Ovary (tissue), 3 donors: ENCODE measurements around the gene ZNF311.

Experiments used
- POLR2A ChIP-seq: fragments of 450-650 bp; IDR thresholded peaks from one replicate; pipeline ENCODE4 v1.6.1; 2017; ENCODE audit warnings: antibody characterized with exemption, mild to moderate bottlenecking, moderate library complexity
- TF ChIP-seq, protein P1 (sequence below), 3 donors: fragments of 450-650 bp in 2 of 3; fragments of 200-600 bp in 1 of 3; IDR thresholded peaks; one replicate each; pipeline versions ENCODE4 v1.5.1 to v1.8.0; 2016 to 2022; ENCODE audit warnings: antibody characterized with exemption in 3 of 3, mild to moderate bottlenecking in 1 of 3
- donor health status: DM: no; HTN: no; CAD: no.

DNA sequence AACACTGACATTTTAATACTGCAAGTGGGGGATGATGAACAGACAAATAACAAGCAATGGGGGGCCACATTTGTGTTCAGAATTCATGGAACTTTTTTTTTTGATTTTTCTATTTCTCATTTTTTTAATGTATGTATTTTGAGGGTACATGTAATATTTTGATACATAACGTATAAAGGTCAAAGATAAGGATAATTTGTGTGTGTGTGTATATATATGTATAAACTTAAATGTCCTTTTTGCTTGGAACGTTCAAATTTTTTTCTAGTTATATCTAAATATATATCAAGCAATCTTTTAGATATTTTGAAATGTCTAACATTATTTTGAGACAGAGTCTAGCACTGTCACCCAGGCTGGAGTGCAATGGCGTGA is 12.3 kb upstream of the ZNF311 start:
- TF ChIP-seq, protein P1, sequence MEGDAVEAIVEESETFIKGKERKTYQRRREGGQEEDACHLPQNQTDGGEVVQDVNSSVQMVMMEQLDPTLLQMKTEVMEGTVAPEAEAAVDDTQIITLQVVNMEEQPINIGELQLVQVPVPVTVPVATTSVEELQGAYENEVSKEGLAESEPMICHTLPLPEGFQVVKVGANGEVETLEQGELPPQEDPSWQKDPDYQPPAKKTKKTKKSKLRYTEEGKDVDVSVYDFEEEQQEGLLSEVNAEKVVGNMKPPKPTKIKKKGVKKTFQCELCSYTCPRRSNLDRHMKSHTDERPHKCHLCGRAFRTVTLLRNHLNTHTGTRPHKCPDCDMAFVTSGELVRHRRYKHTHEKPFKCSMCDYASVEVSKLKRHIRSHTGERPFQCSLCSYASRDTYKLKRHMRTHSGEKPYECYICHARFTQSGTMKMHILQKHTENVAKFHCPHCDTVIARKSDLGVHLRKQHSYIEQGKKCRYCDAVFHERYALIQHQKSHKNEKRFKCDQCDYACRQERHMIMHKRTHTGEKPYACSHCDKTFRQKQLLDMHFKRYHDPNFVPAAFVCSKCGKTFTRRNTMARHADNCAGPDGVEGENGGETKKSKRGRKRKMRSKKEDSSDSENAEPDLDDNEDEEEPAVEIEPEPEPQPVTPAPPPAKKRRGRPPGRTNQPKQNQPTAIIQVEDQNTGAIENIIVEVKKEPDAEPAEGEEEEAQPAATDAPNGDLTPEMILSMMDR (IDR thresholded peaks at IDR 0.05), result no peak
- no peak for TF ChIP-seq POLR2A
